Epithelial cell of proximal tubule (primary cell): ENCODE results near the gene UBTD1. TPM values are rescaled to one million over a fixed set of nuclear protein-coding genes. Genes with fewer than 3 reads are reported as not detected.
"Not testable (repeated sequence)": the region's sequence is repeated elsewhere in the genome, so short reads cannot be mapped to it uniquely, and the experiment has no call there.

Source experiments
- DNase-seq: peaks from one replicate; pipeline ENCODE4 v3.0.0-alpha.2; 2011; ENCODE audit warnings: low read depth
- H3K4me3 ChIP-seq: 2 replicates; pipeline ENCODE4 v1.5.1; 2011; ENCODE audit warnings: low read depth, mild to moderate bottlenecking, low read length
- total RNA-seq: library from RNA; depleted of rRNA; stranded (reverse); fragments of >200 nt; gene quantifications from 2 replicates; pipeline ENCODE4 v1.2.3, GENCODE V29; 2015
- TF ChIP-seq, protein P1 (sequence below): conservative IDR thresholded peaks from 2 replicates; pipeline ENCODE4 v1.5.1; 2012; ENCODE audit warnings: low read depth, mild to moderate bottlenecking, low read length

UBTD1 gene
- total RNA-seq, 1 donor from 2014 or later = 23.6 TPM

DNA sequence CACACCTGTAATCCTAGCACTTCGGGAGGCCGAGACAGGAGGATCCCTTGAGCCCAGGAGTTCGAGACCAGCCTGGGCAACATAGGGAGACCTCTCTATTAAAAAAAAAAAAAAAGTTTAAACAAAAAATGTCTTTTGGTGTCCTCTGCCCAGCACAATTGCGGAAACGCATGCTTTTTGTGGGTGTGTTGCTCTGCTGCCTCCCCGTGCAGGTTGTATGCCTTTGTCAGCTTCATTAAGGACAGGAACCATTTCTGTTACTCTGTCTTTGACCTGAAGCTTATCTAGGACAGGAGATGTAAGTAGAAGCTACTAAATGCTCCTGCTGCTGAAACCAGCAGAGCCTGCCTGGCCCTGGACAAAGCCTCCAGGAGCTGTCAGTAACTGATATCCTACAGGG is 52.5 kb downstream of the UBTD1 start:
- no peak overlapping the region for H3K4me3 ChIP-seq
- DNase-seq = no peak
- TF ChIP-seq, protein P1, sequence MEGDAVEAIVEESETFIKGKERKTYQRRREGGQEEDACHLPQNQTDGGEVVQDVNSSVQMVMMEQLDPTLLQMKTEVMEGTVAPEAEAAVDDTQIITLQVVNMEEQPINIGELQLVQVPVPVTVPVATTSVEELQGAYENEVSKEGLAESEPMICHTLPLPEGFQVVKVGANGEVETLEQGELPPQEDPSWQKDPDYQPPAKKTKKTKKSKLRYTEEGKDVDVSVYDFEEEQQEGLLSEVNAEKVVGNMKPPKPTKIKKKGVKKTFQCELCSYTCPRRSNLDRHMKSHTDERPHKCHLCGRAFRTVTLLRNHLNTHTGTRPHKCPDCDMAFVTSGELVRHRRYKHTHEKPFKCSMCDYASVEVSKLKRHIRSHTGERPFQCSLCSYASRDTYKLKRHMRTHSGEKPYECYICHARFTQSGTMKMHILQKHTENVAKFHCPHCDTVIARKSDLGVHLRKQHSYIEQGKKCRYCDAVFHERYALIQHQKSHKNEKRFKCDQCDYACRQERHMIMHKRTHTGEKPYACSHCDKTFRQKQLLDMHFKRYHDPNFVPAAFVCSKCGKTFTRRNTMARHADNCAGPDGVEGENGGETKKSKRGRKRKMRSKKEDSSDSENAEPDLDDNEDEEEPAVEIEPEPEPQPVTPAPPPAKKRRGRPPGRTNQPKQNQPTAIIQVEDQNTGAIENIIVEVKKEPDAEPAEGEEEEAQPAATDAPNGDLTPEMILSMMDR = no peak

GRCh38 chr10:97553575-97554031 is 54.9 kb downstream of the UBTD1 start:
- DNase-seq = no peak
- H3K4me3 ChIP-seq = no peak overlapping the region
- TF ChIP-seq, protein P1 = peak; percentile 98

- DNase-seq, H3K4me3 ChIP-seq: not testable (repeated sequence)
Measured at GRCh38 chr10:97554336-97554735, 55.6 kb downstream of the UBTD1 start.

- not testable (repeated sequence) for H3K4me3 ChIP-seq, DNase-seq
Measured at GRCh38 chr10:97555541-97555940, 56.8 kb downstream of the UBTD1 start.

DNA sequence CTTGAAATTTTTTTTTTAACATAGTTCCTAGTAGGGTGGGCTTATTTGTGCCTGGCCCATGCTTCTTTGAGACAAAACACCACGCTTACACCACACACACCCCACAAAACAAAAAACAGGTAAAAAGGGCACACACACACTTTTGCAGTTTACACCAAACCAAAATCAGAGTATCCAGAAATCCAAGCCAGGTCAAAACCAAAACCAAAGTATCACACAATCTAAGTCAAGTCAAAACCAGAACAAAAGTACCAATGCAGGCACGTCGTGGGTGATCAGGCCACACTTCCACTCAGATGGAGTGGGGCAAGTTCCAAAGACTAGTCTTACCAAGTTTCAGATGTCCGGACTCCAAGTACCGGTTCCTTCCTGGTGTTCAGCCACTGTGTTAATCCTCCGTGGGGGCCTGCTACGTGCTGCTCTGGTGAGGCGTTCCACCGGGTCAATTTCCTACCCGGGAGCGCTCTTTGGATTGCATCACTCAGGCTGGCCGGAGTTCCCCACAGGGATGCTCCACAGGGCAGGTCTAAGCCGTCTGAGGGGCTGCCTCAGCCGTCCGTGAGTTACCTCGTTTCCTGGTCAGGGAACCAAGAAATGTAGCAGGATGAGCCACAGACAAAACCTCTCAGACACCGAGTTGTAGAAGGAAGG is 62.1 kb downstream of the UBTD1 start:
- DNase-seq = not testable (repeated sequence)
- H3K4me3 ChIP-seq = peak overlapping the region; percentile 50

GRCh38 chr10:97561386-97562077 is 62.8 kb downstream of the UBTD1 start:
- H3K4me3 ChIP-seq = peak overlapping the region; percentile 50
- not testable (repeated sequence) for DNase-seq

GRCh38 chr10:97562329-97562728 is 63.6 kb downstream of the UBTD1 start:
- not testable (repeated sequence) for H3K4me3 ChIP-seq, DNase-seq

GRCh38 chr10:97563337-97563736 is 64.6 kb downstream of the UBTD1 start:
- no peak overlapping the region for H3K4me3 ChIP-seq
- TF ChIP-seq, protein P1 = no peak
- no peak for DNase-seq

DNA sequence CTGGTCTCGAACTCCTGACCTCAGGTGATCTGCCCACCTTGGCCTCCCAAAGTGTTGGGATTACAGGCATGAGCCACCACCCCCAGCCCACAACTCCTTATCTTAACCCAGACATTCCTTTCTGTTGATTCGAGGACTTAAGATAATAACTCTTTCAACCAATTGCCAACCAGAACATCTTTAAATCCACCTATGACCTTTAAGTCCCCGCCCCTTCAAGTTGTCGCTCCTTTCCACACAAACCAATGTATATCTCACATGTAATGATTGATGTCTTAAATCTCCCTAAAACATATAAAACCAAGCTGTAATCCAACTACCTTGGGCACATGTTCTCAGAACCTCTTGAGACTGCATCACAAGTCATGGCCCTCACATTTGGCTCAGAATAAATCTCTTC is 66.1 kb downstream of the UBTD1 start:
- TF ChIP-seq, protein P1 = no peak
- H3K4me3 ChIP-seq = no peak overlapping the region
- no peak for DNase-seq
